Kidney (tissue), 14 donors: Measurements from ENCODE around the gene CHMP4A. TPM values are rescaled to one million over a fixed set of nuclear protein-coding genes. Genes with fewer than 3 reads are reported as not detected.

ENCODE experiments used
- DNase-seq, 5 donors: peaks; one replicate each; pipeline ENCODE4 v3.0.0-alpha.2; 2013 to 2020
- FAIRE-seq: peaks from 2 replicates; lab custom pipeline; 2012; peaks lifted over from hg19 to GRCh38; lab: Jason Lieb, UNC
- H3K27ac ChIP-seq, 2 donors: one replicate each; pipeline ENCODE4 v1.7.0; 2013; ENCODE audit warnings: low read depth in 2 of 2, low read length in 2 of 2, inconsistent platforms in 1 of 2
- H3K27me3 ChIP-seq: one replicate; pipeline ENCODE4 v1.7.1; 2013; ENCODE audit warnings: low read length, inconsistent platforms; ENCODE audit not compliant: control insufficient read depth, insufficient read depth
- H3K36me3 ChIP-seq, 3 donors: one replicate each; pipeline versions ENCODE4 v1.7.0 to v1.7.1; 2013; ENCODE audit warnings: low read length in 3 of 3, control low read depth in 1 of 3, inconsistent platforms in 1 of 3; ENCODE audit not compliant: insufficient read depth in 3 of 3, control insufficient read depth in 2 of 3
- H3K4me1 ChIP-seq, 3 donors: one replicate each; pipeline versions ENCODE4 v1.7.0 to v1.7.1; 2013; ENCODE audit warnings: low read length in 3 of 3, inconsistent platforms in 1 of 3, low read depth in 1 of 3; ENCODE audit not compliant: control insufficient read depth in 2 of 3, insufficient read depth in 2 of 3
- H3K4me3 ChIP-seq, 3 donors: one replicate each; pipeline versions ENCODE4 v1.7.0 to v1.8.1; 2013; ENCODE audit warnings: low read length in 3 of 3, control low read depth in 1 of 3, inconsistent platforms in 1 of 3
- H3K9ac ChIP-seq, 3 donors: one replicate each; pipeline versions ENCODE4 v1.7.0 to v1.7.1; 2013; ENCODE audit warnings: low read length in 3 of 3, control low read depth in 1 of 3, inconsistent platforms in 1 of 3
- H3K9me3 ChIP-seq, 3 donors: one replicate each; pipeline versions ENCODE4 v1.7.0 to v1.7.1; 2013; ENCODE audit warnings: low read length in 3 of 3, control low read depth in 1 of 3, inconsistent platforms in 1 of 3; ENCODE audit not compliant: control insufficient read depth in 2 of 3, insufficient read depth in 1 of 3
- intact Hi-C: fragments of 100-400 bp; cut with DNase I; formaldehyde crosslinking; loops from one replicate; pipeline ENCODE4 v1.11.1; 2022
- polyA plus RNA-seq: library from polyadenylated mRNA; stranded (reverse); fragments of 350-450 nt; fragmentation: Illumina TruSeq; extraction: RNeasy Lipid Tissue Mini Kit (QIAGEN cat#74804); gene quantifications from one replicate; pipeline ENCODE4 v1.2.3, GENCODE V29; 2014; ENCODE audit warnings: low read depth, low replicate concordance; ENCODE audit not compliant: insufficient read depth
- total RNA-seq: library from RNA; stranded (reverse); fragmentation: NEBNext Ultra II Directional; extraction: Animal tissue kit (Norgen Biotek cat#: 25700); gene quantifications from one replicate; pipeline ENCODE4 v1.2.1, GENCODE V29; 2021
- TF ChIP-seq, protein P1 (sequence below): IDR thresholded peaks from 3 replicates; pipeline ENCODE4 v1.5.1; 2012; ENCODE audit warnings: mild to moderate bottlenecking, moderate library complexity, borderline replicate concordance; ENCODE audit not compliant: insufficient read depth; ENCODE audit errors: extremely low read depth
- donor health status: control.
- donor health status: control.
- donor health status: control.
- donor health status: control.
- donor health status: control.
- donor health status: DM: yes; HTN: yes; CAD: no.
- donor health status: Normal renal cell carcinoma (clear cell type).

The CHMP4A gene
- total and polyA plus RNA-seq, 2 donors from 2014 or later = 65.1 to 72.2 TPM

DNA sequence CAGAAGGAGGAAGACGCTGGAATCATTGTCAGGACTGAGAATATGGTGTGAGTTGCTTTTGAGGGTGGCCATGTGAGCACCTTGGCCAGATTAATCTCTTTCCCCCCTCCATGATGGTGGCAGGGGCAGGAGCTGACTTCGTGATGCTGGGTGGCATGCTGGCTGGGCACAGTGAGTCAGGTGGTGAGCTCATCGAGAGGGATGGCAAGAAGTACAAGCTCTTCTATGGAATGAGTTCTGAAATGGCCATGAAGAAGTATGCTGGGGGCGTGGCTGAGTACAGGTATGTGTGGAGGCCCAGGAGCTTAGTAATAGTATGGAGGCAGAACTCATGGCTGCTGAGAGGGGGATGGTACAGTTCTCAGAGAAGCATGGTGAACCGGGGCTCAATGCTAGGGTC, 24.8 kb upstream of the CHMP4A start:
- intact Hi-C loops = no loop called here

DNA sequence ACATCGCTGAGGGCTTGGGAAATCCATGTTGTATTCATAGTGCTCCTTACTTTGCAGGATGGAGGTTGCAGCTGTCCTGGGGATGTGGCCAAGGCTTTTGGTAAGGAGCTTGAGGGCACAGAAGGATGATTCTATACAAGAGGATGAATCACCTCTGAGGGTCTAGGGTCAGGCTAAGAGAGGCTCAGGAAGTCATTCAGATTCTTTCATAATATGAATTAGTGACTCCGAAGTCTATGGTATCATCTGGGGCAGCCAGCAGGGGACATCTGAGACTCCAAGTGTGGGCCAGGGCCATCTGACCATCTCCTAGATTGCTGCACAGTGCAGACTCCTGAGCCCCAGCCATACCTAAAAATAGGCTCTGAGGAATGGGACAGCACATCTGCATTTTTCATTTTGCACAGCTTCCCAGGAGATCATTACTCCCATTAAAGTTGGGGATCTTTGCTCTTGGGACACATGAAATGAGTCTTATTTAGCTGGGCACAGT, 24.2 kb upstream of the CHMP4A start:
- H3K9me3 ChIP-seq = no peaks in the 10 kb centered on the region
- H3K36me3 ChIP-seq = peaks cover 8 to 49% (median 42%) of the 10 kb centered on the region in 3 donors
- TF ChIP-seq, protein P1, sequence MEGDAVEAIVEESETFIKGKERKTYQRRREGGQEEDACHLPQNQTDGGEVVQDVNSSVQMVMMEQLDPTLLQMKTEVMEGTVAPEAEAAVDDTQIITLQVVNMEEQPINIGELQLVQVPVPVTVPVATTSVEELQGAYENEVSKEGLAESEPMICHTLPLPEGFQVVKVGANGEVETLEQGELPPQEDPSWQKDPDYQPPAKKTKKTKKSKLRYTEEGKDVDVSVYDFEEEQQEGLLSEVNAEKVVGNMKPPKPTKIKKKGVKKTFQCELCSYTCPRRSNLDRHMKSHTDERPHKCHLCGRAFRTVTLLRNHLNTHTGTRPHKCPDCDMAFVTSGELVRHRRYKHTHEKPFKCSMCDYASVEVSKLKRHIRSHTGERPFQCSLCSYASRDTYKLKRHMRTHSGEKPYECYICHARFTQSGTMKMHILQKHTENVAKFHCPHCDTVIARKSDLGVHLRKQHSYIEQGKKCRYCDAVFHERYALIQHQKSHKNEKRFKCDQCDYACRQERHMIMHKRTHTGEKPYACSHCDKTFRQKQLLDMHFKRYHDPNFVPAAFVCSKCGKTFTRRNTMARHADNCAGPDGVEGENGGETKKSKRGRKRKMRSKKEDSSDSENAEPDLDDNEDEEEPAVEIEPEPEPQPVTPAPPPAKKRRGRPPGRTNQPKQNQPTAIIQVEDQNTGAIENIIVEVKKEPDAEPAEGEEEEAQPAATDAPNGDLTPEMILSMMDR = no peak
- no peak overlapping the region for H3K9ac ChIP-seq
- DNase-seq (no peak), FAIRE-seq (no peak)
- intact Hi-C loops = no loop called here
- H3K4me1 ChIP-seq = peaks cover 0 to 38% (median 22%) of the 10 kb centered on the region in 3 donors
- no peak overlapping the region for H3K27ac ChIP-seq
- no peak overlapping the region for H3K4me3 ChIP-seq
- no peaks in the 10 kb centered on the region for H3K27me3 ChIP-seq

More for the DNA sequence above, 24.8 kb upstream of the CHMP4A start:
- no peak for DNase-seq
- H3K36me3 ChIP-seq = peaks cover 8 to 49% (median 42%) of the 10 kb centered on the region in 3 donors
- TF ChIP-seq, protein P1 = no peak
- H3K4me1 ChIP-seq = peaks cover 0 to 34% (median 22%) of the 10 kb centered on the region in 3 donors
- no peaks in the 10 kb centered on the region for H3K9me3 ChIP-seq
- H3K27me3 ChIP-seq = no peaks in the 10 kb centered on the region
- H3K9ac ChIP-seq = no peak overlapping the region
- FAIRE-seq = no peak
- H3K4me3 ChIP-seq = no peak overlapping the region
- H3K27ac ChIP-seq = no peak overlapping the region

DNA sequence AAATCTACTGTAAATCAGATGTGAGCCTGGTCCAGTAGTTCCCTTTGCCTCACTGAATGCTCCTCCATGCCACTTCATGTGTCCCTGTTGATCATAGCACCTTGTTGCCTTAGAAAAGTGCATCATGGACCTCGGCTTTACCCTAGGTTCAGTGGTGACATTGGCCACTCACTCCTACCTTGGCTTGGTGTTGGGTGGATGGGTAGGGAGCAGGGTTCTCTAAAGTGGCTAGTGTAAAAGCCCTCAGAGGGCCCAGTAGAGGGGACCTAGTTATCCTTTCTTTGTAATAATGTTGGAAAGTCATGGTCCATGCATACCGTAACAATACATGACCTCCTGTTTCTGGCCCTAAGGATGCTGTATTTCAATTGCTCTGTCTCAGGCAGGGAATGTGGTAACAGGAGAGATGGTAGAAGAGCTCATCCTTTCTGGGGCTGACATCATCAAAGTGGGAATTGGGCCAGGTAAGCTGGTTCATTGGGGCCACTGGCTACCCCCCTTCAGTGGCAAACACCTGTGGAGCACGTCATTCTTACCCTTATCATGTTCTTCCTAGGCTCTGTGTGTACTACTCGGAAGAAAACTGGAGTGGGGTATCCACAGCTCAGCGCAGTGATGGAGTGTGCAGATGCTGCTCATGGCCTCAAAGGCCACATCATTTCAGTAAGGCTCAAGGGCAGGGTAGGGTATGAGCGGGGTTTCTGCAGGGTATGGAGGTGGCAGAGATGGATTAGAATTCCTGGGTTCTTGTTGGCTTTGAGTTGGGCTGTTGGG, 23.6 kb upstream of the CHMP4A start:
- H3K27me3 ChIP-seq = no peaks in the 10 kb centered on the region
- no peak overlapping the region for H3K27ac ChIP-seq
- FAIRE-seq (no peak), DNase-seq (no peak)
- TF ChIP-seq, protein P1 = no peak
- no peak overlapping the region for H3K9ac ChIP-seq
- H3K4me1 ChIP-seq = peaks cover 0 to 38% (median 22%) of the 10 kb centered on the region in 3 donors
- peaks cover 8 to 49% (median 42%) of the 10 kb centered on the region in 3 donors for H3K36me3 ChIP-seq
- H3K4me3 ChIP-seq = no peak overlapping the region
- no peaks in the 10 kb centered on the region for H3K9me3 ChIP-seq
- intact Hi-C loops = no loop called here
